ENCODE data around the gene RTN3. TPM values are rescaled to one million over a fixed set of nuclear protein-coding genes. Genes with fewer than 3 reads are reported as not detected.

Gene RTN3
- total and polyA plus RNA-seq, 9 of the 15 experiments (the other 6 are each of a cell fraction or from before 2014, with no cell fraction given), result 41.6 to 169 (median 93.5) TPM

GRCh38 chr11:63681321-63682065 lies at the start of gene RTN3 (continued):
- TF ChIP-seq NR2C2 (CRISPR knock-in tag; IDR thresholded peaks at IDR 0.05) (peak; percentile 61; the same call in 1 of the 2 replicates), NR2C2 (tag; IDR thresholded peaks at IDR 0.05) (no peak), ZNF75A (CRISPR knock-in tag; IDR thresholded peaks at IDR 0.05) (peak; percentile 83), TAF9B (IDR thresholded peaks at IDR 0.05; ENCODE audit: partially characterized antibody) (peak; percentile 75), POLR2G (IDR thresholded peaks at IDR 0.05; ENCODE audit: low read depth, low read length) (peak; percentile 98), LCOR (CRISPR knock-in tag; IDR thresholded peaks at IDR 0.05) (peak; percentile 79), SUPT5H (IDR thresholded peaks at IDR 0.05) (peak; percentile 99), PHF20 (IDR thresholded peaks at IDR 0.05; ENCODE audit: partially characterized antibody) (no peak), ZNF282 (CRISPR knock-in tag; IDR thresholded peaks at IDR 0.05) (no peak), ZFP30 (CRISPR knock-in tag; IDR thresholded peaks at IDR 0.05; ENCODE audit: borderline replicate concordance) (no peak), HNRNPLL (IDR thresholded peaks at IDR 0.05; ENCODE audit: low read depth, low read length, poor library complexity, severe bottlenecking) (peak; percentile 86), ZKSCAN3 (CRISPR knock-in tag; IDR thresholded peaks at IDR 0.05) (no peak), CBX1 (IDR thresholded peaks at IDR 0.05; ENCODE audit: low read depth) (0 out of 2 replicates have a peak, but pooled peaks have one; percentile 17), SMARCA4 (IDR thresholded peaks at IDR 0.05) (peak; percentile 64; the same call in 1 of the 2 replicates), HOMEZ (CRISPR knock-in tag; IDR thresholded peaks at IDR 0.05) (no peak), ZBTB11 (CRISPR knock-in tag; IDR thresholded peaks at IDR 0.05) (no peak), HOXB6 (CRISPR knock-in tag; IDR thresholded peaks at IDR 0.05; ENCODE audit: borderline replicate concordance) (no peak), SMAD4 (CRISPR knock-in tag; conservative IDR thresholded peaks at IDR 0.05) (peak; percentile 76), TCF3 (CRISPR knock-in tag; IDR thresholded peaks at IDR 0.05) (no peak), PTTG1 (tag; IDR thresholded peaks at IDR 0.05; ENCODE audit: low read depth) (no peak), ZNF263 (CRISPR knock-in tag; IDR thresholded peaks at IDR 0.05; ENCODE audit: borderline replicate concordance) (0 out of 2 replicates have a peak, but pooled peaks have one; percentile 36), HMGN3 (IDR thresholded peaks at IDR 0.05; ENCODE audit: borderline replicate concordance, extremely low read depth, insufficient read length, low read depth, low read length) (peak; percentile 95)

Data from K562 (cell line).